Stimulated activated CD8-positive, alpha-beta memory T cell treated with anti-CD3 and anti-CD28 coated beads, Interleukin-15, amount 100 ng/mL, for 24 hours (primary cell): Measurements from ENCODE around the gene CNOT1.
"Not testable (repeated sequence)": the region's sequence is repeated elsewhere in the genome, so short reads cannot be mapped to it uniquely, and the experiment has no call there.

Experiments
- DNase-seq: peaks from one replicate; pipeline ENCODE4 v3.0.0-alpha.2; 2020; ENCODE audit warnings: low read depth

The CNOT1 gene

DNA sequence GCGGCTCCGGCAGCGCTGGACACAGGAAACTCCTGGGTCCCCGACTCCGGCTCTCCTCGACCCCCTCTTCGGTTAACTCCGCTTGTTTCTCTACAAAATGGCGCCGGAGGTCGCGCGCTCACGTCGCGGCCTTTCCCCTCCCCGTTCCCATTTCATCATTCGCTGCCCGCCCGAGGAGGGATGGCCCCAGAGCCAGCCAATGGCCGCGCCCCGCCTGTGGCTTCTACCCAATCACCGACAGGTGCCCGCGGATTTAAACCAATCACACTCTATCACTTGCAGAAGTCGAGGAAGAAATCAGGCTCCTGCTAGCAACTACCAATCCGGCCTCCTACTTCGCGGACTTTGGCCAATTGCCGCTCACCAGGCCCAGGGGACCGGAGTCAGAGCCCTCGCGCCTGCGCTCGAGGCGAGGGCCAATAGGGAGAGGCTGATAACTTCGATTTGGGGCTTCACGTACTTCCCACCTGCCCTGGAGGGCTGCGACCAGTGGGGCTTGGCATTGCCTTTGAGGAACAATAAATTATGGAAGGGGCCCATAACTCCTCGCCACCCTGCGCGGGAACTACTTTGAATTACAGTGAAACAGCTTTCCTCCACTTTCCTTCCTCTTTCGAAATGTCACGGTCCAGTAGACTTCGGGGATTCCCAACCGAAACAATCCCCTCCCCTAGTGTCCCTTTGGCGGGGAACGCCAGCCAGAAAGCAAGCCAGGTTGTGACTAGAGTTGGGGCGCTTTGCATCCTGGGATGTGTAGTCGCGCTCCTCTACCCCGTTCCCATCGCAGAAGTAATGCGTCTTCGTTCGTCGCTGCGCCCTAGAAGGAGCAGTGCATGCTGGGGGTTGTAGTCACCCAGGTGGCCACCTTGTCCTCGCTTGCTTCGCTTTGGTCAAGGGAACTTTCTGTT lies at the start of gene CNOT1:
CNOT1 (minus strand) TSS at position 94 of the 908 bp plus-strand sequence. CDS start 30,489 bp downstream, outside the sequence.
- DNase-seq = peak; percentile 88

DNA sequence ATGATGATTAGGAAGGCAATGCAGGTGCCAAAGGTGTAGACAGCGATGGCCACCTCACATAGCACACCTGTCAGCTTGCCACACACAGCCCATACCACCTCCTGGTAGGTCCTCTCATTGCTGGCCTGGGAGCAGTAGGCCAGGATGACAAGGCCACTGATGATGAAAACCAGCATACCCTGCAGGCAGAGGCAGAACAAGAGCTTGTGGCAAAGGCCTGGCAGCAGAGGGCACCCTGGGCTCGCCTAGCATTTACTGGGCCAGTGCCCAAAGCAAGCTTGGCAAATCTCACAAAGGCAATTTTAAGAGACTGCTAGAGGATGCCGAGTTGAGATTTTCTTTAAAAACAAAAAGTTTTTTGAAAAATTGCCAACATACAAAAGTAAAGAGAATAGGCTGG lies 49.1 kb upstream of the CNOT1 start:
- DNase-seq = no peak

DNA sequence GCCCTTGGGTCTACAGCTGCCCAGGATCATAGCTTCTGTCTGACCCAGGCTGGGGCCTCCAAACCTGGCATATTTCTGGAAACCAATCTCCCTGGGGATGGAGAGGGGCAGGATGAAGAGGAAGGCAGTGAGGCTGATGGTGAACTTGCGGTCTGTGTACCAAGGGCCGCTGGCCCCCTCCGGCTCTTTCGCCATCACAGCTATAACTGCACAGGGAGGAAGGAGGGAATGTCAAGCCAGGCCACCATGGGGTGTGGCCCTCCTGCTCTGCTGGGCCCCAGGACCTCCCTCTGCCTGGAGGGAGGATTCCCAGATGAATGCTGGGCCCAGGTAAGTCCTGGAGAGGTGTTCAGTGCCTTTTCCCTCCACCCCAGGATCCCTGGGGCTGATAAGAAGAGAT lies 48.6 kb upstream of the CNOT1 start:
- DNase-seq = no peak

DNA sequence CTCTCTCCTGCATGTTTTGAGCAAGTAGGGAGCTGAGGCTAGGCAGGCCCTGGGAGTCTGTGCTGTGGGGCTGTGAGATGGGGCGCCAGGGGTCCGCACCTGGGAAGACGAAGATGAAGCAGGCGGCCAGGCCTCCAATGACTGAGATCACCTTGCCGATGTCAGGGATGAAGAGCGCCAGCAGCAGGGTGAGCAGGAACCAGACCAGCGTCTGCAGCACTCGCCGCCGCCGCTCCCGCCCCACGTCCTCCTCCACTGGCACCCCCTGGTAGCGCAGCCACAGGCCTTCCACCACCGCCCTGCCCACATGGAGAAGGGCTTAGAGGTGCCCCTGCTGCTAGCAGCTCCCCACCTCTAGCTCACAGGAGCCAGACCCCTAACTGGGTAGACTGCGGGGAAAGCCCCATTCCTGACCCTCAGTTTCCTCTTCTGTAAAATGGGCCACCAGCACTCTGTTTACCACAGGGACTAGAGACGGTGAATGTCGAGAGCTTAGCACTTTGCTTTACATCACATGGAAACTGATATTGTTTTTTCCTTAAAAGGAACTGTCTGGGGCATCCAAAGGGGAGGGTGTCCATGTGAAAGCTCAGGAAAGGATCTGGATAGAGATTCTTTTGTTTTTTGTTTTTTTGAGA lies 41.4 kb upstream of the CNOT1 start:
- DNase-seq = no peak

DNA sequence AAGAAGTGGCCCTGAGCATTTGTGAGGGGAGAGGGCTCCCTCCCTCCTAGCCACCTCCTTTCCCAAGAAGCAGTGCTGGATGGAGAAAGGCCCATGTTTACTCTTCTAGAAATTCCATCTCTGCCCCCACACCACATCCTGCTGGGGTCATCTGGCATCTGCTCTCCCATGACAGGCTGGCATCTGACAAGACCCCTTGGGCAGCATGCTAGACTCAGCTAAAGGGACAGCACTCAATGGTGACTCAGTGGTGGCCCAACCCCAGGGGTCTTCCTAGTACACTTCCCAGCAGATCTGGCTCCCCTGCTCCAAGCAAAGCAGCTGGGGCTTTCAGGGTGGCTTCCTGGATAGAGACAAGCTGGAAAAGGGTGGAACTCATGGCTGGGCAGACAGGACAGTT lies 40.6 kb upstream of the CNOT1 start:
- DNase-seq = no peak

DNA sequence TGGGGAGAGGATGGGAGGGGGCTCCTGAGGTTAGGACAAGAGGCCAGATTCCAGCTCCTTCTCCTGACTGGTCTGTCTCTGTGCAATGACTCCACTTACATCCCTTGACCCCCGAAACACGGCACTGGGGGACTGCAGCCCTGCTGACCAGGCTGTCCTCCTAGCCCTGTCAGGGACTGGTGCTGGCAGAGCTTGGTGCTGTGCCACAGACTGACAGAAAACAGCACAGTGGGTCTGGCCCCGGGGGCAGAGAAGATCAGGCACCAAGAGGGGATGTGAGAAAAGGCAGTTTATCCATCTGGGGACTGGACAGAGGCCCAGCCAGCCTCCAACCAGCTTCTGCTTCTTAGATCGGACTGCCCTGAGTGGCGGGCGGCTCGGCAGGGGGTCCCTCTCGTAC lies 35.6 kb upstream of the CNOT1 start:
- no peak for DNase-seq

DNA sequence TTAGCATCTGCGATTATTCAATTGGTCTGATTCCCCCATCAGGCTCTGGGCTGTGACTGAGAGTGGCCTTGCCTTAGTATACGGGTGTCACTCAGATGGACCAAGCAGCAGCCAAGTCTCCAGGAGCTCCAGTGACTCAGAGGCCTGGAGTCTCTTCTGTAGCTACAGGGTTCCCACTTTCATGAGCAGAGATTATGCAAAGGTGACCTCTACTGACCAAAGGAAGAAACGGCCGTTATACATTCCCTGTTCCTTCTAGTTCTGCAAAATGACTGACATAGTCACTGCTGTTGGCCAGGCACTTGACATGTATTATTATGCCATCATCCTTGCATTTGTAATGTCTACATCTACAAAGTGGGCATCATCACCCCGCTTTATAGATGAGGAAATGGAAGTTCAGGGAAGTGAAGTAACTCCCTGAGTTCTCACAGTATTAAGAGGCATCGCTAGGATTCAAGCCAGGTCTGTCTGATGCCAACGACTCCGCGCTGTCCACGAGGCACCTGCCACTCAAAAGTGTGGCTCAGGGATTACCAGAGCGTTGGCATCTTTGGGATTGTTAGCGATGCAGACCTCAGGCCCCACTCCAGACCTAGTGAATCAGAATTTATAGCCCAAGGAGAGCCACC lies 31.7 kb upstream of the CNOT1 start:
- DNase-seq = no peak

DNA sequence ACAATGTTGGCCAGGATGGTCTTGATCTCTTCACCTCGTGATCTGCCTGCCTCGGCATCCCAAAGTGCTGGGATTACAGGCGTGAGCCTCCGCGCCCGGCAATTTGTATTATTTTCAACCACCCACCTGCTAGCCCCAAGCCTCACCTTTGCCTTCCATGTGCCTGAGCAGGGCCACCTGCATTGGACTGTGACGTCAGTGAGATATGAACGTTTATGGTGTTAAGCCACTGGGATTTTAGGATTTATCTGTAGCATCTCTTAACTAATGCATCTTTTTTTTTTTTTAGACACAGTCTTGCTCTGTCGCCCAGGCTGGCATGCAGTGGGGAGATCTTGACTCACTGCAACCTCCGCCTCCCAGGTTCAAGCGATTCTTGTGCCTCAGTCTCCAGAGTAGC lies 30.3 kb upstream of the CNOT1 start:
- not testable (repeated sequence) for DNase-seq

DNA sequence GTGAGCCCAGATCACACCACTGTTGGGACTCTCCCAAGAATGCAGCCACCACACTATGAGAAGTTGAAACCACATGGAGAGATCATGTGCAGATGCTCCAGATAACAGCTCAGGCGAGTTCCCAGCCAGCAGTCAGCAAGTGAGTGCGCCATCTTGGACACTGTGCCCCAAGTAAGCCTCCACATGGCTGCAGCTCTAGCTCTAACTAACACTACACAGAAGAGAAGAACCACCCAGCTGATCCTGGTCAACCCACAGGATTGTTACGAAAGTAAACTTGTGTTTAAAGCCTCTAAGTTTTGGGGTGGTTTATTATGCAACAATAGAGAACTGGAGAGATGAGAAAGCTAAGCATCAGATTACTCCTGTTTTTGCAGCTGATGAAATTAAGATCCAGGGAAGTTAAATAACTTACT lies 29.2 kb upstream of the CNOT1 start:
- no peak for DNase-seq

DNA sequence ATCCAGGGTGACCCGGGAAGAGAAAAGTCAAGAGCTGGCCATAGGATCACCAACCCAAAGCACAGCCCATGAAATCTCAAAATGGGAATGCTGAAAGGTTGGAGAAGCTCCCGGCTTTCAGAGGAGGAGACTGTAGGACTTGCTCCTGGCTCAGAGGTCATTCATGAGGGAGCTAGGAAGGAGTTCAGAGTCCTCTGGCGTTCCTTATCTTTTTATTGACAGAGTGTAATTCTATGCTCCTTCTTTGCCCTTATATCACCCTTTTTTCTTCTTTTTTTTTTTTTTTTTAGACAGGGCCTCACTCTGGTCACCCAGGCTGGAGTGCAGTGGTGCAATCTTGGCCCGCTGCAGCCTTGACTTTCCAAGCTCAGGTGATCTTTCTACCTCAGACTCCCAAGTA lies 27.3 kb upstream of the CNOT1 start:
- DNase-seq = no peak

DNA sequence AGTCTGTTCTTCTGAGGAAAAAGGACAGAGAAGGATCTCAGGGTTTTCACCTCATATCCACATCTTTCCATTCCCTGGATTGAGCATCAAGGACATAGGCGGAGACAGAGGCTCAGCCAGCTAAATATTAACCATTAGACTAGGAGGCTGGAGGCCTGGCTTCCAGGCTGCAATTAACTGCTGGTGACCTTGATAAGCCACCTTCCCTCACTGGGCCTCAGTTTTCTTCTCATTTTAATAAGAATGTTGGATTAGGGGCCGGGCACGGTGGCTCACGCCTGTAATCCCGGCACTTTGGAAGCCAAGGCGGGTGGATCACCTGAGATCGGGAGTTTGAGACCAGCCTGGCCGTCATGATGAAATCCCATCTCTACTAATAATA lies 25.6 kb upstream of the CNOT1 start:
- DNase-seq = no peak

DNA sequence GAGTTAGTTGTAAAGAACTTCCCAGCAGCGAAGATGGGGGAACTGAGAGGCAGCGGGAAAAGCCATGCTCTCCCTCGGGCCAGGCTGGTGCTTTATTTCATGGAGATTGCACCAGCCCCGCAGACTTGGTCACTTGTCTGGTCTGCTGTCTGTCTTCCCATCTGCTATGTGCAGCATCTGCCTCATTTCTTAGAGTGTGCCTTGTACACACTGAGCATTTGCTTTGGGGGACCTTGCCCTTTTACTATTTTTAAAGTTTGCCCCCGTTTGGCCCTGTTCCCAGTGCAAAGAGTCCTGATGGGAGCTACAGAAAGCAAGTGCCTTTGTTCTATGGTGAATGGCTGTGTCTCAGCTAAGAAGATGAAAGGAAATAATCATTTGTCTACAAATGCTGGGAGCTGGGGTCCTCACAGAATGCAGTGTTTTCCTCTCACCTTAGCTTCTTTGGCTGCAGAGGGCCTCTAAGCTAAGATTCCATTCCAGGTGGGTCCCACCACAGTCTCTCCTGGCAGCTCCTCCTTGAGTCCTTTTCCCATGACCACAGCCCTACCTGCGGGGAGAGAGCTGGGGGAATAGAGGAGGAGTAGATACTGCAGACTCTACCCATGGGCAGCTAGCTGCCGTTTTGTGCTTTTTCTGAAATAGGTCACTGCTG lies 25.1 kb upstream of the CNOT1 start:
- DNase-seq = no peak

DNA sequence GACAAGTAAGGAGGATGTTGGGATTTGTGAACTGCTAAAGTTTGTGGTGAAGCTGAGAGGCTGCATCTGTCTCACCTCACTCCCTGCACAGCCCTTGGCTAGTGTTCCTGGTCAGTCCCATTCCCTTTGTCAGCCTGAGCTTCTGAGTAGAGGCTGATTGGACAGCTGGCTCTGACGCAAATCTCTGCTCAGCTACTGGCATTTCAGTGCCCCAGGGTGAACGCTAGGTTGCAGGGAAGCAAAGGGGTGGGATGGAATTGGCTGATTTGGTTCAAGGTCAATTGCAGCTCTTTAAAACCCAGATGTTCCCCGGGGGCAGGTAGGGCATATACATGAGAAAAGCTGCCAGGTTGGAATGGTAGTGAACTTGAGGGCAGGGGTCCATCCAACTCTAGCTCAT lies 23.1 kb upstream of the CNOT1 start:
- no peak for DNase-seq

DNA sequence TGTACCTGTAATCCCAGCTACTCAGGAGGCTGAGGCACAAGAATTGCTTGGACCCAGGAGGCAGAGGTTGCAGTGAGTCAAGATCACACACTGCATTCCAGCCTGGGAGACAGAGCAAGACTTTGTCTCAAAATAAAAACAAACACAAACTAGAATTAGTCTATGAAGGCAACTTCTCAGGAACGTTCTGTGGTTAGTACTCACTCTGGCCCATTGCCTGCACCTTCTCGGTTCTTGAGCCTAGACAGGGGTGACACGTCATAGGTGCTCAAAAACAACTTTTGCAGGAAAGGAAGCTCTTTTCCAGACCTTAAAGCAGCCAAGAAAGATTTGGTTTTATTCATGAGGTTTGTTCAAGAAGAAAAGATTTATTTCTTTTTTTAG lies 22.3 kb upstream of the CNOT1 start:
- no peak for DNase-seq

DNA sequence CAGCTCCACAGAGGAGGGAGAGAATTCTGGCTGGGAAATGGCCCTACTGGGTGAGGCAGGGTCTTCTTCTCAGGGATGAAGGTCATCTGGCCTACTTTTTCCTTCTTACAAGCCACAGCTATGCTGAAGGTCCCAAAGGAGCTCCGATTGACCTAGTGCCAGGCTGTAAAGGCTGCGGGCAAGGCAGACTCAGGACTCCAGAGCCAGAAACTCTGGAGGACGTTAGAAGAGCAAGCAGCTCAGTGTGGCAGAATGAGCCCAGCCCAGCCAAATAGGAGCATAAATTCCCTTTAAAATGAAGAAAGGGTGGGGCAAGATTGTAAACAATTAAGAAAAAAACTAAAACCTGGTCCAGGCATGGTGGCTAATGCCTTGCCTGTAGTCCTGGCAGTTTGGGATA lies 20.1 kb upstream of the CNOT1 start:
- no peak for DNase-seq

DNA sequence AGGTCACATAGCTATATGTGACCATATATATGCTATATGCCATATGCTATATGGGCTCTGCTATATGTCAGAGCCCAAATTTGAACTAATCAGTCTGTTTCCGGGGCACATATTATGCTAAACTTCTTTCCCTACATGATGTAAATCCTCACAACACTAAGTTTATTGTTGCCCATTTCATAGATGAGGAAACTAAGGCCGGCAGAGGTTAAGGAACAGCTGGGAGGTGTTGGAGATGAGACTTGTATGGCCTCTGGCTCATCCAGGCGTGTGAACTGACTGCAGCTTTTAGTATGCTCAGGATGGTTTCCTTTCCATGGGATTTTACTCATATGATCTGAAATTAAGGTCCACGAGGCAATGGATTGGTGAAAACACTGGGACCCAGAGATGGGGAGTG lies 17.5 kb upstream of the CNOT1 start:
- no peak for DNase-seq

DNA sequence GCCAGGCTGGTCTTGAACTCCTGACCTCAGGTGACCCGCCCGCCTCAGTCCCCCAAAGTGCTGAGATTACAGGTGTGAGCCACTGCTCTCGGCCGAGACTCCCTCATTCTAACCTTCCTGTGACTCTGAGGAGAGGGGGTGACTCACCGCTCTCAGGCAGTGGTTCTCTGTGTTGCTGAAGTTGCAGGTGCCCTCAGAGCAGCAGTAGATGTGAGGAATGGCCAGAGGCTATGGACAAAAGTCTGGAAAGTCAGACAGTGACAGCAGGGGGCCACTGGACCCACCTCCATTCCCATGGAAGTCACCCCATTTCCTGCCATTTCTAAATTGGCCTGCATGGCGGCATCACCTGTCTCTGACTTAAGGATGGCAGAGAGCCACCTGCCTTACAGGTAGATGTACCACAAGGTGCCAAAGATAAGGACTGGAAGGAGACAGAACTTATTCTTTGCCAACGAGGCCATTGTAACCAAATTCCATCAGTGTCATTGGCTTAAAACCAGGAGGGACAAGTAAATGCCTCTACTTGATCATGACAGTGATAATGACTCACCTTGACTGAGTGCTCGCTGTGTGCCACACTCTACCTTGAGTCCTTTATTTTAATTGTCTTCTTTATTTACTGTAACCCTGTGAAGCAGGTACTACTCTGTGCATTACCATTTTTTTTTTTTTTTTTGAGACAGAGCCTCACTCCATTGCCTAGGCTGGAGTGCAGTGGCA lies 15.3 kb upstream of the CNOT1 start:
- DNase-seq = no peak

DNA sequence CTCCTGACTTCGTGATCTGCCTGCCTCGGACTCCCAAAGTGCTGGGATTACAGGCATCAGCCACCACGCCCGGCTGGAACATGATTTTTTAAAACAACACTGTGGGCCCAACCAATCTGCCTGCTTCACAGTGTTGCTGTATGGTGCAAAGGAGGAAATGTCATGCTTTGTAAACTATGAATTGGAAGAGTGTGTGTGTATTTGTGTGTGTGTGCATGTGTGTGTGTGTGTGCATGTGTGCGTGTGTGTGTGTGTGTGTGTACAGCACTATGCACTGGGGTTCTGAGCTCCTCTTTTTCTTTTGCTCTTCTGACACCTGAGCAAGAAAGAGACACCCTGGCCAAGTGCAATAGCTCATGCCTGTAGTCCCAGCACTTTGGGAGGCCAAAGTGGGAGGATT lies 14.5 kb upstream of the CNOT1 start:
- no peak for DNase-seq

DNA sequence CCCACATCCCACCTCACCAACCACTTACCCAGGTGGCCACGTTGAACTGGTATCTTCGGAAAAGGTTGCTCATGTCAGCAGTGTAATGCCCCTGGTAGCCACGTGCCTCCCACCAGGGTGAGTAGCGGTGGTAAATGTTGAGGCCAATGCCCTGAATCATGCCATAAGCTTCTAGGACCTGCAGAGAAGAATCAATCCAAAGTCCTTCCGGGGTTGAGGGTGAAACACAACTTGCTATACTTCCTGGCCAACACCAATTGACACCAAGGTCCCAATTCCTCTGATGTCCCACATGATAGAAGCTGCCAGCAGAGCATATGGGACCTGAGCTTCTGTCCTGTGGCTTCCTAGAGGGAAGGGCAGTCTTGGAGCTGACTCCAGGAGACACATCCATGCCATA lies 11.3 kb upstream of the CNOT1 start:
- no peak for DNase-seq

DNA sequence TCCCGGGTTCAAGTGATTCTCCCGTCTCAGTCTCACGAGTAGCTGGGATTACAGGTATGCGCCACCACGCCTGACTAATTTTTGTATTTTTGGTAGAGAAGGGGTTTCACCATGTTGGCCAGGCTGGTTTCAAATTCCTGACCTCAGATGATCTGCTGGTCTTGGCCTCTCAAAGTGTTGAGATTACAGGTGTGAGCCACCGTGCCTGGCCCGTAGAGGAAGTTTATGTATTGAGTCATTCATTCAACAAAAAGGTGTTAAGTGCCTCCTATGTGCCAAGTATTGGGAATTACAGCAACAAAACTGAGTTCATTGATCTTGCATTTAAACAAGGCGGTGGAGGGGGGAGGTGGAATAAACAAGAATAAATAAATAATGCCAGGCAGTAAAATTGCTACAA lies 10.2 kb upstream of the CNOT1 start:
- no peak for DNase-seq

DNA sequence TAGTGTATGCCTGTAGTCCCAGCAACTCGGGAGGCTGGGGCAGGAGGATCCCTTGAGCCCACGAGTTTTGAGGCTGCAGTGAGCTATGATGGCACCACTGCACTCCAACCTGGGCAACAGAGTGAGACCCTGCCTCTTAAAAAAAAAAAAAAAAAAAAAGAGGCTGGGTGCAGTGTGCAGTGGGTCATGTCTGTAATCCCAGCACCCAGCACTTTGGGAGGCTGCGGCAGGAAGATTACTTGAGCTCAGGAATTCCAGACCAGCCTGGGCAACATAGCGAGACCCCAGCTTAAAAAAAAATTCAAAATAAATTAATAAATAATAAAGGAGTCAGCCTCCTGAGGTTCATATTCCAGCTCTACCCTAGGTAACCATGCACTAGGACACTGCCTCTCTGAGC lies 9.6 kb upstream of the CNOT1 start:
- no peak for DNase-seq
